GM23248 (cell line): ENCODE data around the gene ZNF768. TPM values are rescaled to one million over a fixed set of nuclear protein-coding genes. Genes with fewer than 3 reads are reported as not detected.

Experiments used
- DNase-seq: peaks from one replicate; pipeline ENCODE4 v3.0.0-alpha.2; 2015
- H2AFZ ChIP-seq: fragments of 200-600 bp; sonication (generic); 2 replicates; pipeline ENCODE4 v1.6.1; 2016; ENCODE audit warnings: antibody characterized with exemption
- H3F3A ChIP-seq: fragments of 200-600 bp; sonication (generic); 2 replicates; pipeline ENCODE4 v1.6.1; 2016; ENCODE audit warnings: mild to moderate bottlenecking, antibody characterized with exemption, mixed run types; ENCODE audit not compliant: insufficient read depth
- H3K27ac ChIP-seq: fragments of 200-600 bp; sonication (generic); 2 replicates; pipeline ENCODE4 v1.5.1; 2016; ENCODE audit warnings: mild to moderate bottlenecking
- H3K27me3 ChIP-seq: fragments of 200-600 bp; sonication (generic); replicated peaks from 2 replicates; pipeline ENCODE4 v1.6.1; 2016; ENCODE audit warnings: mild to moderate bottlenecking; ENCODE audit not compliant: insufficient read depth
- H3K36me3 ChIP-seq: fragments of 200-600 bp; sonication (generic); 2 replicates; pipeline ENCODE4 v1.6.1; 2016; ENCODE audit warnings: low read depth, mild to moderate bottlenecking
- H3K4me1 ChIP-seq: fragments of 200-600 bp; sonication (generic); 2 replicates; pipeline ENCODE4 v1.6.1; 2016; ENCODE audit warnings: mild to moderate bottlenecking; ENCODE audit not compliant: insufficient read depth
- H3K4me2 ChIP-seq: fragments of 200-600 bp; sonication (generic); one replicate; pipeline ENCODE4 v1.6.1; 2016; ENCODE audit warnings: mild to moderate bottlenecking; ENCODE audit not compliant: unreplicated experiment
- H3K4me3 ChIP-seq: fragments of 200-600 bp; sonication (generic); 2 replicates; pipeline ENCODE4 v1.5.1; 2016; ENCODE audit warnings: mild to moderate bottlenecking
- H3K79me2 ChIP-seq: fragments of 200-600 bp; sonication (generic); 2 replicates; pipeline ENCODE4 v1.6.1; 2016; ENCODE audit warnings: mild to moderate bottlenecking; ENCODE audit not compliant: insufficient read depth
- H3K9ac ChIP-seq: fragments of 200-600 bp; sonication (generic); 2 replicates; pipeline ENCODE4 v1.6.1; 2016; ENCODE audit warnings: mild to moderate bottlenecking
- H3K9me2 ChIP-seq: fragments of 200-600 bp; sonication (generic); 2 replicates; pipeline ENCODE4 v1.6.1; 2016; ENCODE audit warnings: mixed run types, mild to moderate bottlenecking, moderate library complexity; ENCODE audit not compliant: insufficient read depth
- H3K9me3 ChIP-seq: fragments of 200-600 bp; sonication (generic); one replicate; pipeline ENCODE4 v1.6.1; 2017; ENCODE audit warnings: low read depth
- H4K20me1 ChIP-seq: fragments of 200-600 bp; sonication (generic); 2 replicates; pipeline ENCODE4 v1.6.0; 2016; ENCODE audit not compliant: insufficient read depth
- EZH2 ChIP-seq: fragments of 200-600 bp; sonication (generic); IDR thresholded peaks from 2 replicates; pipeline ENCODE4 v1.6.1; 2018; ENCODE audit warnings: antibody characterized with exemption, mild to moderate bottlenecking; ENCODE audit not compliant: insufficient read depth, poor library complexity, severe bottlenecking
- EZH2phosphoT487 ChIP-seq: fragments of 200-600 bp; sonication (generic); IDR thresholded peaks from 2 replicates; pipeline ENCODE4 v1.6.1; 2018; ENCODE audit warnings: antibody characterized with exemption, moderate library complexity, mild to moderate bottlenecking, low read depth; ENCODE audit not compliant: insufficient read depth
- WGBS, 2 experiments: methylation state at CpG; one replicate each; pipeline ENCODE4 v1.1.6; 2015 to 2017; ENCODE audit warnings: low lambda C conversion rate in 2 of 2, low coverage in 1 of 2; ENCODE audit errors: missing lambda C conversion rate in 2 of 2; 5-methylcytosine and 5-hydroxymethylcytosine counted together
- in situ Hi-C: fragments of 300-500 bp; cut with MboI; formaldehyde crosslinking; loops from 2 replicates; pipeline ENCODE4 v1.15.0; 2020
- polyA plus RNA-seq: library from polyadenylated mRNA; unstranded; fragments of >200 nt; fragmentation: Nextera tagmentation; extraction: Ambion mirVana; gene quantifications from 2 replicates; pipeline ENCODE4 v1.2.1, GENCODE V29; 2016
- total RNA-seq: library from RNA; depleted of rRNA; stranded (reverse); fragments of >200 nt; shearing (Covaris generic); gene quantifications from 2 replicates; pipeline ENCODE4 v1.2.3, GENCODE V29; 2014

ZNF768 gene
- total and polyA plus RNA-seq, 2 experiments from 2014 or later = 5.0 to 38.4 TPM

DNA sequence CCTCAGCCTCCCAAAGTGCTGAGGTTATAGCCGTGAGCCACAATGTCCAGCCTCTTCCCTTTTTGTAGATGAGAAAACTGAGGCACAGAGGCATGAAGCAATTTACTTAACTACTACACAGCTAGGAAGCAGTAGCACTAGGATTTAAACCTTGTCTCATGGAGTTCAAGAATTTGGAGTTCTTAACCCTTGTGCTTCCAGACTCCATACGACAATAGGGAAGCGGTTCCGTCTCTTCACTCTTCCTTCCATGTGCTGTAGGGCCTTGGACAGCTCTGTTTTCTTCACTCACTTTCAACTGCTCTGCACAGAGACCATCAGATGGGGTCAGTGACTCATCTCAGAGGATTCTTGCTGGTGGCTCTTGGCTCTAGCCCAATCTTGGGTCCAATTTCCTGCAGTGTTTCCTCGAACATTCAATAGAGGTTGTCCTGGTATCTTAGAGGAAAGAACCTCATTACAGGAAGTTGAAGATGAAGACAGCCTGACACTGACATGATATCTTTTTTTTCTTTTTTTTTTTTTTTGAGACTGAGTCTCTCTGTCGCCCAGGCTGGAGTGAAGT lies 34.5 kb downstream of the ZNF768 start:
- Histone ChIP-seq H3K79me2 (no peaks in the 10 kb centered on the region), H3K9ac (no peak overlapping the region), H2AFZ (0 out of 2 replicates have a peak overlapping the region, but pooled peaks have one; percentile 13), H3K9me3 (no peaks in the 10 kb centered on the region), H3F3A (0 out of 2 replicates have a peak, but pooled peaks cover 4% of the 10 kb centered on the region), H3K4me2 (no peak overlapping the region), H3K27me3 (no peaks in the 10 kb centered on the region; the same call in 1 of the 2 replicates), H3K27ac (no peak overlapping the region), H3K4me1 (0 out of 2 replicates have a peak, but pooled peaks cover 7% of the 10 kb centered on the region), H3K4me3 (no peak overlapping the region), H3K9me2 (no peaks in the 10 kb centered on the region), H4K20me1 (no peaks in the 10 kb centered on the region), H3K36me3 (no peaks in the 10 kb centered on the region)
- 45 to 57% methylated on average over 6 of the region's 6 CpGs for WGBS, 2 experiments
- TF ChIP-seq EZH2 (no peak), EZH2phosphoT487 (no peak)
- peak; percentile 75 for DNase-seq
- in situ Hi-C loops = no loop called here

DNA sequence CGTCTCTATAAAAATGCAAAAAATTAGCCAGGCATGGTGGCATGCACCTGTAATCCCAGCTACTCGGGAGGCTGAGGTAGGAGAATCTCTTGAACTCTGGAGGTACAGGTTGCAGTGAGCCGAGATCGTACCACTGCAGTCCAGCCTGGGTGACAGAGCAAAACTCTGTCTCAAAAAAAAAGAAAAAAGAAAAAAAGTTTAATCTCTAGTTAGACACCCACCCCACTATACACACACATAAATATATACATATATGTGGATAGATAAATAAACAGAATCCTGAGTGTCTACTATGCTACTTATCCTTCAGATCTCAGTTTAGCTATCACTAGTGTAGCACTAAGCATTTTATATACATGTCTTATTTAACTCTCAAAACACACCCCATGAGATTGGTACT lies 35.1 kb downstream of the ZNF768 start:
- no peaks in the 10 kb centered on the region for H3K36me3 ChIP-seq
- no peak overlapping the region for H3K4me2 ChIP-seq
- WGBS, 2 experiments = 88 to 93% methylated on average over 4 of the region's 4 CpGs
- H3K9ac ChIP-seq = no peak overlapping the region
- TF ChIP-seq EZH2 = no peak
- H3K9me2 ChIP-seq = no peaks in the 10 kb centered on the region
- H3K79me2 ChIP-seq = no peaks in the 10 kb centered on the region
- DNase-seq = no peak
- in situ Hi-C loops = no loop called here
- no peak overlapping the region for H3K4me3 ChIP-seq
- H2AFZ ChIP-seq = no peak overlapping the region
- no peaks in the 10 kb centered on the region for H3K9me3 ChIP-seq
- no peak overlapping the region for H3K27ac ChIP-seq
- H3K4me1 ChIP-seq = 0 out of 2 replicates have a peak, but pooled peaks cover 7% of the 10 kb centered on the region
- H3F3A ChIP-seq = 0 out of 2 replicates have a peak, but pooled peaks cover 4% of the 10 kb centered on the region
- H4K20me1 ChIP-seq = no peaks in the 10 kb centered on the region
- H3K27me3 ChIP-seq = no peaks in the 10 kb centered on the region; the same call in 1 of the 2 replicates

DNA sequence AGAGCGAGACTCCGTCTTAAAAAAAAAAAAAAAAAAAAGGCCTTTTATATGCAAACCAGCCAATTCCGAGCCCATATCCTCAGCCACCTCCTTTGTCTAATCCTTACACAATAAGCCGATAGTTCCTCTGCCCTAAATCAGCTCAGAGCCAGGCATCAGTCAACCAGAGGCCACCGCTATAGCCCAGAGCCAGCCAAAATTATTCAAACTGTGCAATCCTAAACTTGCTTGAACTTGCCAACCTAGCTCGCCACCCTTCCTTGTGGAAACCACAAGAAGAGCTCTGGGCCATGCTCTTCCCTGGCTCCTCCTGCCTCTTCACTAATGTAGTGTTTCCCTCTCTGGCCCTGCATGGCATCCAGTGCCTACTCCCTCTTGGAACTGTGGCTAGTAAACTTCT lies 36.2 kb downstream of the ZNF768 start:
- Histone ChIP-seq H2AFZ (no peak overlapping the region), H3K9me3 (no peaks in the 10 kb centered on the region), H4K20me1 (no peaks in the 10 kb centered on the region), H3K27ac (no peak overlapping the region), H3K4me2 (no peak overlapping the region), H3K27me3 (no peaks in the 10 kb centered on the region; the same call in 1 of the 2 replicates), H3K4me1 (0 out of 2 replicates have a peak, but pooled peaks cover 7% of the 10 kb centered on the region), H3K4me3 (no peak overlapping the region), H3K36me3 (no peaks in the 10 kb centered on the region), H3F3A (0 out of 2 replicates have a peak, but pooled peaks cover 4% of the 10 kb centered on the region), H3K9me2 (no peaks in the 10 kb centered on the region), H3K9ac (no peak overlapping the region), H3K79me2 (no peaks in the 10 kb centered on the region)
- no peak for DNase-seq
- no peak for TF ChIP-seq EZH2
- no peak for TF ChIP-seq EZH2phosphoT487
- in situ Hi-C loops = no loop called here
- WGBS, 2 experiments = 41 to 49% methylated on average over 6 of the region's 6 CpGs

DNA sequence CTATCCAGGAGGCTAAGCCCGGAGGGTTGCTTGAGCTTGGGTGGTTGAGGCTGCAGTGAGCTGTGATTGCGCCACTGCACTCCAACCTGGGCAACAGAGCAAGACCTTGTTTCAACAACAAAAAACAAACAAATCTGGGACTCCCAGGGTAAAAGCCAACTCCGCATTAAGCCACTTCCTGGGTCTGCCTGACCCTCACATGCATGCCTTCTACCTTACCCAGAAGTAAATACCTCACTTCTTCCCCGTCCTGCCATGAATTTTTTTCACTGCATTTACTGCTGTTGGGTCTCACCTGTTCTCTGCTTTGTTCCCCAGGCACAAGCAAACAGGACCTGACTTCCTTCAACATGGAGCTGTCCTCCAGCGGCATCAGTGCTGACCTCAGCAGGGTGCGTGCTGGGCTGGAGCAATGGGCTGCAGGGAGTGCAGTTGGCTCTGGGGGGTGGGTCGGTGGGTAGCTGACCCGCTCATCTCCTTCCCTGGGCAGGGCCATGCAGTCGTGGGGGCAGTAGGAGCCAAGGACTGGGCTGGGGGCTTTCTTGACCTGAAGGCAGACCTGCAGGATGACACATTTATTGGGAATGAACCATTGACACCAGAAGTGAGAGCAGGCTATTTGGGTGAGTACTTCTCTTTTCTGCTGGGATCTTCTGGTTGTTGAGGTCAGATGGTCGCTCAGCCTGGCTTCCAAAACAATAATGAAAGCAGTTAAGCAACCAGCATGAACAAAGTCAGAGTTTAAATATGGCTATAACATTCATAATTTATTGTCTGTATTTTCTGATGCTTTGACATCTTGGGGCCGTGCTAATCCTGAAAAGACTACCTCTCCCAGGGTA lies 37.4 kb downstream of the ZNF768 start:
- Histone ChIP-seq H3K4me1 (0 out of 2 replicates have a peak, but pooled peaks cover 7% of the 10 kb centered on the region), H3K4me2 (no peak overlapping the region), H2AFZ (no peak overlapping the region), H3K9me2 (no peaks in the 10 kb centered on the region), H3K9ac (no peak overlapping the region), H3K27ac (no peak overlapping the region), H3K79me2 (no peaks in the 10 kb centered on the region), H4K20me1 (no peaks in the 10 kb centered on the region), H3K9me3 (no peaks in the 10 kb centered on the region), H3K4me3 (no peak overlapping the region), H3K36me3 (no peaks in the 10 kb centered on the region), H3F3A (0 out of 2 replicates have a peak, but pooled peaks cover 4% of the 10 kb centered on the region), H3K27me3 (no peaks in the 10 kb centered on the region; the same call in 1 of the 2 replicates)
- in situ Hi-C loops = no loop called here
- DNase-seq = no peak
- no peak for TF ChIP-seq EZH2phosphoT487
- no peak for TF ChIP-seq EZH2
- 42 to 53% methylated on average over 10 to 11 of the region's 11 CpGs for WGBS, 2 experiments
